HG03108 (cell line): ENCODE results near the gene KRT20.

ENCODE experiments used
- ATAC-seq: cut with Tn5 transposase; IDR thresholded peaks from one replicate; pipeline ENCODE4 v1.9.1; 2021; ENCODE audit warnings: moderate library complexity; ENCODE audit not compliant: unreplicated experiment

The KRT20 gene

DNA sequence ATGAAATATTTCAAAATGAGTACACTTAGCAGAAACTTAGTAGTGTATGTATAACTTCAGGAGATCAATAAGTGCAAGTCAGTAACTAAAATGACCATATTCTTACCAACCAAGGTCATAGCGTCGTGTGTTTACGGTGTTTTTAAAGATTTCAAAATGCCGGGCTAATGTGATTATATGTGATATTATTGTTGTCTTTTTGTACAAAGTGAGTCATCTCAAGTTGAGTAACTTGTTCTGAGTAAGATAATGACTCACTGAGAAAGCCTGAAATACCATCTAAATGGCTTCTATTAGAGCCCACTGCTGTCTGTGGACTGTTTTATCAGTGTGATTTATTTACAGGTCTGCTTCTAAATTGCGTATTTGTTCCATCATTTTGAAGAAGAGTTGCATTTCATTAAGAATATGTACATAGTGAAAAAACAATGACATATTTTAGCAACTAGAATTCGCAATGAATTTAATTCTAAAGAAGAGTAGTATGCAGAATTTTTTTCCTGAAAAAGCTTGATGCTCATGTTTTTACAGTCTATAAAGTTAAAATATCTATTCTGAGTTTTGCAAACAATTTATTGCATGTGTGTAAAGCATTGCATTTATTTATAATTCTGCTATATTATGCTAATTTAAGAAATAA is 30.7 kb downstream of the KRT20 start:
- ATAC-seq = no peak

DNA sequence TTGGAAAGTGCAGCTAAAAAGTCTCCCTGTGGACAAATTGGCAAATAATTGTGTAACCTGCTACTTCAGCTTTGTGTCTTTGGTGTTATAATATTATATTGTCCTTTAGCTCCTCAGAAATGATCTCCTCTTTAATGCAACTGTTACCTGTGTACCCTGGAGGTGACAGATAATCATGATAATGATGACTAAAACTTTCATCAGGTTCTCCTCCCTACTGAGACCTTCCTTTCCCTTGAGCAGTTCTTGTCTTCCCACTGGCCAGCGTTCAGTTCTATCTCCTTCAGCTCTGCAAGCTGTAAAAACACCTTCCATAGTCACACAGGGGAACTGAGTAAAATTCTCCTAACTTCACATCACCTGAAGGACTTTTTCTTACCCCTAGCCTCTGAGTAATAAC is 32.7 kb downstream of the KRT20 start:
- no peak for ATAC-seq

DNA sequence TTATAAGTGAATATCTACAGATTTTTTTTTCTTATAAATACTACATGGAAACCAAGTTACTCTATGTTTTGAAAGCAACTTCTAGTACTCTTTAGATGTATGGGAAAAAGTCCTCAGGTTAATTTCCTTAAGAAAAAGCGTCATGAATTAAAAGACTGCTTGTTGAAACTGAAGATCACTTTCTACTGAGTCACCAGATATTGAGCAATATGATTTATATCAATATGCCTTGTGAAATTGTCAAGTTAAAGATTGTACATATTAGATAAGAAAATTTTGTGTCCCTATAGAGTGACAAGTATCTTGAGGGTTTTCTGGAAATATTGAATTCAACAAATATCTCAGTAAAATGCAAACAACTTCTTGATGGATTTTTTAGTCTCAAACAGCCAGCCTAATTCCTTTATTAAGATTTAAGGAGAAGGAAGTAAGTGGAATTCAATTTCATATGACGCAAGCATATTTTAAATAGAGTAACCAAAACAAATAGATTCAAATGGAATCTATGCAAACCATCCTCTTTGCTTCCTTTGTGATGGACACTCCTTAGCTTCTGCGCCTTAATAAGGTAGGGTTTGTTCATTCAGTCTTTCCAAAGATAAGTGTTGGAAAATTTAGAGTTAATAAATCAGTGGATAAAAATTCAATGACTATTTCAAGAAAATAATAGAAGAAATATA is 34.6 kb downstream of the KRT20 start:
- no peak for ATAC-seq

DNA sequence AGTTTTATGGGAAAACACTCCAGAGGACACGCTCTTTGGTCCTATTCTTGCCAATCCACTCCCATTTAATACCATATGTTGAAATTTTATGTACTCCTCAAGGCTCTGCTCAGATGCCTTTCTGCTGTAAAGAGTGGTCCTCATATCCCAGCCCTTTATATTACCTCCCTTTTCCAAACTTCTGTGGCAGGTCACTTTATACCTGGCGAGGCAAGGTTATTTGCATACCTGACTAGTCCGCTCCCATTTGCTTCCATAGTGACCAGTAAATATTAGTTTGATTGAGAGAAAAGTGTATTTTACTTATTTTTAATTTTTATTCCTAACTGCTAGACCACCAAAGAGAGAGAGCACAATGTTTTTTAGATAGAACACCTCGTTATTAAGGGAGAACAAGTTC is 35.3 kb downstream of the KRT20 start:
- ATAC-seq = no peak

DNA sequence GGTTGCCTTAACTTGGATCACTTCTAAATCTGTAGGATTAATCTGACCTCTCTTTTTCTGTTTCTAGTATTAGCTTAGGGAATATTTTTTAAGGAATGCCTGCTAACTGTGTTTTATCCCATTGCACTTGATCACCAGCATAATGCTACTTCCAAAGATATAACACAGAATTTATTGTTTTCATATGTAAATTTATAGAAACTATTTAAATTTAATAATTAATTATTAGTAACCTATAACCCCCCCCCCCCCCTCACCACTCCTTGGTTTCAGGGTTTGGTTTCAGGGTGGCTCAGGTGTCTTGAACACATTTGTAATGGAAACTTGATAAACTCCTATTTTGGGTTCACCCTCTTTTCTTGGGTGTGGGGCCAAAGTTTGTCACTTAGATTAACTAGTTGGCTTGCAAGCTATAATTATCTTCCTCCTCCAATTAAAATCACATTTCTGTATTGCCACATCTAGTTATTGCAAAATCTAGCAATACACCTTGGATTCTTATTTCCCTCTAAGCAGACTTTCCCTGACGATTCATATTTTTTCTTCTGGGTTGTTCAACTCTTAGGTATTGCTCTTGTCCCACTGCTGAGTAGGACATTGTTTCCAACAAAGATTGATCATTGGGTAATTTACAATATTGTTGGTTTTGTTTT is 36.3 kb downstream of the KRT20 start:
- no peak for ATAC-seq

DNA sequence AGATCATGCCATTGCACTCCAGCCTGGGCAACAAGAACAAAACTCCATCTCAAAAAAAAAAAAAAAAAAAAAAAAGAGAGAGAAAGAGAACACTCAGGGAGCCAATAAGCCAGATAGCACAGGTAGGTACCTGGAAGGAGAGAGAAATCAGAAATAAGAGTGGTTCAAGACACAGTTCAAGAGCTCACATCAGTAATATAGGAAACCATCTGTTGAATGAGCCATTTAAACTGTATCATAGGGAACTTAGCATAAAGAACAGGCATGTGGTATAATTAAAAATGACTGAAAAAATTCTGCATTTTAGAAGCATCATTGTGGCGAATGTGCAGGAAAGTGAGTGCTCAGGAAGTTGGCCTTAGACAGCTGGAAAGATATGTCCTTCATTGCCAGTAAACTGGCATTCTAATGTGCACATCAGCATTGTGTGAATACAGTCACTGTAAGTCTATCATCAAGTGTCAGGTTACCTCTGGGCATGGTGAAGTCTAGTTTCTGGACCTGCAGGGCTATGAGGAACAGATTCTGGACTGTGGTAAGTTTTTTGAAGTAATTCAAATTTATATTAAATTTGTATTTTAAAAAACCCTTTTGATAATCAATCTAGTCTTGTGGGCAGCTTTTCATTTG is 38.4 kb downstream of the KRT20 start:
- no peak for ATAC-seq

DNA sequence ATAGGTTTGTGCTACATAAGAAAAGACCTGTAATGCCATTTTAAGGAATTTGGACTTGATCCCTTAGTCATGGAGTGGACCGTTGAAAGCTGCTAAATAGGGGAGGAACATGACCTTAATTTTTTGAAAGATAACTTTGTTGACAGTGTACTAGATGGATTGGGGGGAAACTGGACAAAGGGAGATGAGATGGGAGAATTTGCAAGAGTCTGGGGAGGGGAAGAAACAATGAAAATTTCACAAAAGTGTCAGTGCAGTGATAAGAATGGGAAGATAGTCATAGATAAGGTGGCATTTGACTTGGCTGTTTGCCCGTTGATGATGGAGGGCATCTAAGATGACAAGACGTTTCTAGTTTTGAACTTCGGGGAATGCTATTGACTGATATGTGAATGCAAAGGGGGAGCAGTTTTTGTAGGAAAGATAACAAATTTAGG is 40.4 kb downstream of the KRT20 start:
- ATAC-seq = no peak

DNA sequence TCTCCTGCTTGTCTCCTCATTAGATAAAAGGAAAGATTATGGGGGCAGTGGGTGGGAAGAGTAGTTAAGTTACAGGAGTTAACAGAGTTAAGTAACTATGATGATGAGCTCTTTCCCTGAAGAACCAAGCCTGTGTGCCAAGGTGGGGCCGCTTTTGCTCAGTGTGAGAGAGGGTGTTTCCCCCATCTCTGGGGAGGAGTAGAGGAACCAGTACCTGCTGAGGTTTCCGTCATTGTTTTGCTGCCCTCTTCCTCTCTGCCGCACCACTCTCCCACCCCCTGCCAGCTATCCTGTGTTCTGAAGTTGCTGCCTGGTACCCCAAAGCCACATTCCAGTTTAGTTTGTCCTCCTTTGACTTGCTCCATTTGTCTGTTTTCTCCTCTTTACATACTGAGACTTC is 41.8 kb downstream of the KRT20 start:
- ATAC-seq = no peak

DNA sequence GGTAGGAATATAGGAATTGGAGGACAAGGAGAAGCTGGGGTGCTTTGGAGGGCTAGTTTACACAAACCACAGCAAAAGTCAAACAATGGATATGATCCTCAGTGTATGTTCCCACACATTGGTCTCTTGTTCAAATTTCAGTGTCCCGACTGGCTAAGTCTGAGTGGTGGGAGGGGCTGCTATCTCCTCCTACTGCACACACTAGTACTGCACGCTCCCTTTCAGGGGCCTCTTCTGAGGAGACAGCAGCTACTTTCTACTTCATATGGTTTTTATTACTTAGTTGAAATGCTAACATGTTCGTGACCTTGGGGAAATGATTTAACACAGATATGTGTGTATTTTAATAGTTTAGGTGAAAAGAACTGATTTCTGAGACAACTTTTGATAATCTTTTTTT is 43.8 kb downstream of the KRT20 start:
- ATAC-seq = no peak

DNA sequence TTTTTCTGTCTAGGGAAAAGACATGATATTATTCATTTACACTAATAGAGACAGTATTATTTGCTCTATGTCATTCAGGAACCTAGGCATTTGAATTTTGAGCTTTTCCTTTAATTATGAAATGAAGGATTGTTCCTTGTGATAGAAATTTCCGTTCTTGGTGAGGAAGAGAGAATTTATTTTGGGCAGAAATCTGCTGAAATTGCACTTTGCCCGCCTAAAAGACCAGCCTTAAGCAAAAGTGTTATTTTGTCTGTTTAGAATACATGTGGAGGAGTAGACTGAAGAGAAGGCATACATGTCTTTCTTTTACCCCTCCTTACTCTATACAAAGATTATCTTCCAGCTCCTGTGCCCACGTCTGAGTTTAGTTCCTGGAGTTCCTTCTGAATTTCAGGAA is 45.8 kb downstream of the KRT20 start:
- ATAC-seq = no peak

DNA sequence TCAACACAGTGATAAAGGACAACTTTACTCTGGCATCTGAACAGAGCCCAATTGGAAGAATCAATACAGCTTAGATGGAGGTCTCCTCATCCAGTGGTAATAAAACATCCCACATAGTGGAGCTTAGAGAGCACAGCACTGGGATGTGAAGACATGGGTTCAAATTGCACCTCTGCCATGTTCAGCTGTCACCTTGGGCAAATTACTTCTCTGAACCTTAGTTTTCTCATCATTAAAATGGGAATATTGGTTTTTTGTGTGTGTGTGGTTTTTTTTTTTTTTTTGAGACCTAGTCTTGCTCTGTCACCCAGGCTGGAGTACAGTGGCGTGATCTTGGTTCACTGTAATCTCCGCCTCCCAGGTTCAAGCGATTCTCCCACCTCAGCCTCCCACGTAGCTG is 49.0 kb downstream of the KRT20 start:
- no peak for ATAC-seq

DNA sequence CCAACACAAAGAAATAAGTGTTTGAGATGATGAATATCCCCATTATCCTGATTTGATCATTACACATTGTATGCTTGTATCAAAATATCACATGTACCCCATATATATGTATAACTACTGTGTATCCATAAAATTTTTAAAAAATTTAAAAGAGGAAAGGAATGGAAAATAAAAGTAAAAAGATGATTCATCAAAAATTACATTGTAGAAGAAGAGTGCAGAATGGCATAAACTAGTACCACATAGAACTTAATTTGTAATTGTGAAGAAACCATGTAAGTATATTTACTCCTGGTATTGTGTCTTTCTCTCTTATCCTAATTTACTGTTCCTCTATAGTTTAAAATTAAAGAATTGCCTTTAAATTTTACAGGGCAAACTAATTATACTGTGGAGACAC is 51.2 kb downstream of the KRT20 start:
- ATAC-seq = no peak

DNA sequence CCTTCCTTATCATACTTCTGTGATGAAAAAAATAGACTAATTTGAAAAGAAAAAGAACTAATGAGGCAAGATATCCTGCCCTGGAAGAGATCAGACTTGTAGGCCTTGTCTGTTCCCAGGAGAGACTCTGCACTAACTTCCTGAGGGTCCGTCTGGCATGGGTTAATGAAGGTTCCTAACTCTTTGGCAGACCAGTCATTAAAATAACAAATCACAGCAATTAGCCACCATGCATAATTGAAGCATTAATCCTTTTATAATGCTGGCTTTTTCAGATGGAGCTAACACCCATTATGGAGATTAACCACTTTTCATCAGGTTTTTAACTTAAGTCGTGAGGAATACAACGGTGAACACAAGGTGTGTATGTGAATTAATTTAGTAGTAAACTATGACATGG is 52.2 kb downstream of the KRT20 start:
- no peak for ATAC-seq

DNA sequence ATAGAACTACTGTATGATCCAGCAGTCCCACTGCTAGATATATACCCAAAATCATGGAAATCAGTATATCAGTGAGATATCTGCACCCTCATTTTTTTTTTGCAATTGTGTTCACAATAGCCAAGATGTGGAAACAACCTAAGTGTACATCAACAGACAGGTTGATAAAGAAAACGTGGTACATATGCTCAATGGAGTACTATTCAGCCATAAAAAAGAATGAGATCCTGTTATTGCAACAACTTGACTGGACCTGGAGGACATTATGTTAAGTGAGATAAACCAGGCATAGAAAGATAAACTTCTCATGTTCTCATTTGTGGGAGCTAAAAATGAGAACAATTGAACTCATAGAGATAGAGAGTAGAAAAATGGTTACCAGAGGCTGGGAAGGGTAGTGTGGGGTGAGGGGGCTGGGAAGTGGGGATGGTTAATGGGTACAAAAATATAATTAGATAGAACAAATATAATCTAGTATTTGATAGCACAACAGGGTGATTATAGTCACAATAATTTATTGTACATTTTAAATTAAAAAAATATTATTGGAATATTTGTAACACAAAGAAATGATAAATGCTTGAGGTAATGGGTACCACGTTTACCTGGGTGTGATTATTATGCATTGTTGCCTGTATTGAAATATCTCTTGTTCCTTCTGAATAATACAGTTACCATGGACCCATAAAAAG is 54.8 kb downstream of the KRT20 start:
- ATAC-seq = no peak

DNA sequence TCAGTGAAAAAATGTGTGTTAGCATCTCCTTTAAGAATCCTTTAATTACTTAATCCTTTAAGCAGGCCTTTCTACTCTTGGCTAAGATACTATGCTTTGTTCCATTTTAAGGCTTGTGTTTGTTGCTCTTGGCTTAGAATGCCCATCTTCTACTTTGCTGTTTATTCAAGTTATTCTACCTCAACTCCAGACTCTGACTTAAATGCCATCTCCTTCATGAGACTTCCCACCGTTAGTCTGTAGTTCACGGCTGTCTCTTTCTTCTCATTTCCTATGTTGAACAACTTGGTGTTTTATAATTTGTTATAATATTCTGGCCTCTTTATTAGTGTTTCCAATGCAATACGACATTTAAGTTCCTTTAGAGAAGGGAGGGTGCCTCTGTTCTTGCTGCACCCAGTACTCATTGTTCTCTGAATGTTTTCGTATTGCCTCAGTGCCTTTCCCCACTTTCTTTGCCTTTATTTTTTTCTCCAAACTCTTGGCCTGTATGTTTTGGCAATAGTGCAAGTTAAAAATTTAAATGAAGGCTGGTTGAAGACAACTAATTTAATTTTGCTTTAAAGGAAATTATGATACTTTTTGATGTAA is 56.5 kb downstream of the KRT20 start:
- no peak for ATAC-seq

DNA sequence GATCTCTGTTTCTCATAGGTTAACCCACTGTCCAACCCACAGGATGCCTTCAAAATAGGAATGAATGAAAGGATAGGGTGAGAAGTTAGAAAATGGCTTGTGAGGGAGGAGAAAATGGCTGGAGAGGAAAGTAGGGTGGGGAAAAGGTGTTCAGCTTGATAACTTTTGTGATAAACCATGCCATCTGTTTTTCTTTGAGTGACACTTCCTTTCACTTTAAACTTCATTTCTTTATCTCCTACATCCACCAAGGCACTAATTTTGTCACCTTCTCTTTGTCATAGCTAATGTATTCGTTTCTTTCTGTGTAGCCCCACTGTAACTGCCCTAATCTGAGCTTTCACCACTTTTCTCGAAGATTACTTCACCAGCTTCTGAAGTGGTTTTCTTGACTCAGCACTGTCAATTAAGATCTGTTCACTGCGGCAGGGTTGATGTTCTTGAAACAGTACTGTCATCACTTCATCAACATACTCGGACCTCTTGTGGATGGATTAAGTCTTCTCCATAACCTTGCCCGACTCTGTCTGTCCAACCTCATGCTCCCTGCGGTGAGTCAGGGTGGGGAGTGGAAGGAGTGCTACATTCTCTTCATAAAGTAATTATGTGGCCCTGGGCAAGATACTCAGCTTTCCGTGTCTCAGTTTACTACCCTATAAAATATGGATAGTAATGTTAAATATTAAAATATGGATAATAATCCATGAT is 57.1 kb downstream of the KRT20 start:
- no peak for ATAC-seq
